OCI-LY7 (cell line): ENCODE results near the gene ARPC2. TPM values are rescaled to one million over a fixed set of nuclear protein-coding genes. Genes with fewer than 3 reads are reported as not detected.
A peak's percentile ranks its signal among the peaks of the same experiment; 100 is the strongest.

Source experiments
- BruUV-seq: library from RNA; stranded (reverse); fragments of 400-500 nt; replicated peaks from 2 replicates; lab custom pipeline; 2021; lab: Mats Ljungman, UMichigan
- CTCF ChIA-PET: fragments of 300-600 bp; sonication (Branson Sonifier 250); formaldehyde crosslinking; loops from one replicate; lab custom pipeline; 2022; ENCODE audit warnings: antibody characterized with exemption; ENCODE audit not compliant: unreplicated experiment; lab: Charles Lee
- POLR2A ChIA-PET: fragments of 300-600 bp; sonication (Branson Sonifier 250); formaldehyde crosslinking; loops from one replicate; lab custom pipeline; 2022; ENCODE audit warnings: antibody characterized with exemption; lab: Charles Lee
- DNase-seq: peaks from one replicate; pipeline ENCODE4 v3.0.0-alpha.2; 2015; ENCODE audit warnings: low spot score
- H2AFZ ChIP-seq: fragments of 200-600 bp; sonication (generic), shearing (Covaris generic); 2 replicates; pipeline ENCODE4 v1.6.1; 2014; ENCODE audit warnings: mild to moderate bottlenecking, antibody characterized with exemption, low read length, moderate library complexity
- H3K27ac ChIP-seq: fragments of 200-600 bp; sonication (generic); 2 replicates; pipeline ENCODE4 v1.5.1; 2014; ENCODE audit warnings: mixed run types, low read depth, mild to moderate bottlenecking, moderate library complexity, low read length, inconsistent platforms; ENCODE audit not compliant: poor library complexity, severe bottlenecking
- H3K36me3 ChIP-seq: fragments of 200-600 bp; sonication (generic); 2 replicates; pipeline ENCODE4 v1.6.1; 2014; ENCODE audit warnings: mild to moderate bottlenecking, antibody characterized with exemption, low read length, moderate library complexity, mixed read lengths; ENCODE audit not compliant: insufficient read depth
- H3K4me1 ChIP-seq: fragments of 200-600 bp; sonication (generic); 2 replicates; pipeline ENCODE4 v1.5.1; 2014; ENCODE audit warnings: mild to moderate bottlenecking, low read length; ENCODE audit not compliant: insufficient read depth, poor library complexity, severe bottlenecking
- H3K4me2 ChIP-seq: fragments of 200-600 bp; sonication (generic); 2 replicates; pipeline ENCODE4 v1.6.1; 2014; ENCODE audit warnings: mild to moderate bottlenecking, low read length
- H3K4me3 ChIP-seq: fragments of 200-600 bp; sonication (generic); 2 replicates; pipeline ENCODE4 v1.5.1; 2014; ENCODE audit warnings: mild to moderate bottlenecking, low read depth, low read length; ENCODE audit not compliant: poor library complexity, severe bottlenecking
- H3K79me2 ChIP-seq: fragments of 200-600 bp; sonication (generic); 2 replicates; pipeline ENCODE4 v1.6.1; 2016; ENCODE audit warnings: low read depth, mild to moderate bottlenecking, low read length, moderate library complexity, mixed read lengths; ENCODE audit not compliant: insufficient read depth
- H3K9me2 ChIP-seq: fragments of 200-600 bp; sonication (generic); 2 replicates; pipeline ENCODE4 v1.6.1; 2016; ENCODE audit warnings: mild to moderate bottlenecking, low read length, mixed read lengths; ENCODE audit not compliant: insufficient read depth
- H3K9me3 ChIP-seq: fragments of 200-600 bp; sonication (generic); 2 replicates; pipeline ENCODE4 v1.6.1; 2014; ENCODE audit warnings: mild to moderate bottlenecking, mixed run types, low read length, mixed read lengths
- H4K20me1 ChIP-seq: fragments of 200-600 bp; sonication (generic); 2 replicates; pipeline ENCODE4 v1.6.1; 2014; ENCODE audit warnings: mild to moderate bottlenecking, antibody characterized with exemption, low read length, moderate library complexity, mixed read lengths; ENCODE audit not compliant: insufficient read depth
- EZH2phosphoT487 ChIP-seq: fragments of 200-600 bp; sonication (generic); IDR thresholded peaks from 2 replicates; pipeline ENCODE4 v1.6.1; 2018; ENCODE audit warnings: low read depth, borderline replicate concordance, mild to moderate bottlenecking, mixed run types, antibody characterized with exemption, low read length, moderate library complexity, mixed read lengths
- intact Hi-C: fragments of 100-400 bp; cut with micrococcal nuclease; formaldehyde crosslinking; loops from one replicate; pipeline ENCODE4 v1.10.0; 2022; ENCODE audit not compliant: unreplicated experiment
- total RNA-seq, 2 experiments: library from RNA; depleted of rRNA in 1 of 2; stranded (reverse); fragments of >200 nt in 1 of 2; shearing (Covaris generic) in 1 of 2; gene quantifications; 2 replicates each; pipeline ENCODE4 v1.2.3, GENCODE V29; 2014 to 2022
- TF ChIP-seq, protein P1 (sequence below): fragments of 200-600 bp; sonication (generic); conservative IDR thresholded peaks from 2 replicates; pipeline ENCODE4 v1.5.1; 2014; ENCODE audit warnings: mild to moderate bottlenecking, antibody characterized with exemption, low read length, moderate library complexity, mixed read lengths

The ARPC2 gene
- total RNA-seq, 2 experiments from 2014 or later: 264 to 545 TPM

DNA sequence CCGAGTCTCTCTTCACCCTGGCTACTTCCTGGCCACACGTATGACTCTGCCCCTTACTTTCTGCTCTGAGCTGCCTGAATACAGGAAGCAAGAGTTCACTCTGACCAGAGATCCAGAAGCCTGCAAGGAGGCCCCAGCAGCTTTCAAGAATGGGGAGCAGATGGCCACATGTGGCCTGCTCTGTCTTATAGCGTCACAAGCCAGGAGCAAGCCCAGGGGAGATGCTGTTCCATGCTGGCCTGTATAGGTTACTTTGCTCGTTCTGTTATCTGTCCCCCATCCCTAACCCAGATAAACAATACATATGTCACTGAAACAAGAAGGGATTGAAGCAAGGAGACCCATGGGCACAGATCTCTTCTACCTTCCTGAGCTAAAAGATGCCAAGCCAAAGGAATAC, 57.6 kb downstream of the ARPC2 start:
- no peak overlapping the region for H3K27ac ChIP-seq
- DNase-seq: no peak
- H3K4me3 ChIP-seq: no peak overlapping the region
- H3K79me2 ChIP-seq: peaks cover 17% of the 10 kb centered on the region; the same call in 1 of the 2 replicates
- no peak overlapping the region for H2AFZ ChIP-seq
- H3K9me2 ChIP-seq: no peaks in the 10 kb centered on the region
- intact Hi-C loops: loop anchor here (5.0 kb wide), 3 partner anchors 107 to 373 kb away; partner anchors contain the start of gene CXCR1
- TF ChIP-seq, protein P1, sequence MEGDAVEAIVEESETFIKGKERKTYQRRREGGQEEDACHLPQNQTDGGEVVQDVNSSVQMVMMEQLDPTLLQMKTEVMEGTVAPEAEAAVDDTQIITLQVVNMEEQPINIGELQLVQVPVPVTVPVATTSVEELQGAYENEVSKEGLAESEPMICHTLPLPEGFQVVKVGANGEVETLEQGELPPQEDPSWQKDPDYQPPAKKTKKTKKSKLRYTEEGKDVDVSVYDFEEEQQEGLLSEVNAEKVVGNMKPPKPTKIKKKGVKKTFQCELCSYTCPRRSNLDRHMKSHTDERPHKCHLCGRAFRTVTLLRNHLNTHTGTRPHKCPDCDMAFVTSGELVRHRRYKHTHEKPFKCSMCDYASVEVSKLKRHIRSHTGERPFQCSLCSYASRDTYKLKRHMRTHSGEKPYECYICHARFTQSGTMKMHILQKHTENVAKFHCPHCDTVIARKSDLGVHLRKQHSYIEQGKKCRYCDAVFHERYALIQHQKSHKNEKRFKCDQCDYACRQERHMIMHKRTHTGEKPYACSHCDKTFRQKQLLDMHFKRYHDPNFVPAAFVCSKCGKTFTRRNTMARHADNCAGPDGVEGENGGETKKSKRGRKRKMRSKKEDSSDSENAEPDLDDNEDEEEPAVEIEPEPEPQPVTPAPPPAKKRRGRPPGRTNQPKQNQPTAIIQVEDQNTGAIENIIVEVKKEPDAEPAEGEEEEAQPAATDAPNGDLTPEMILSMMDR: no peak
- TF ChIP-seq EZH2phosphoT487: no peak
- ChIA-PET POLR2A (interaction anchor here (1.8 kb wide), 1 partner anchor 12 kb away, joined by 15 read pairs; no protein-coding TSS in a partner anchor), CTCF (interaction anchor here (0.6 to 2.2 kb wide), 3 partner anchors 10 to 16 kb away, joined by 3 to 11 read pairs (median 9); no protein-coding TSS in a partner anchor)
- peaks cover 66% of the 10 kb centered on the region for H3K36me3 ChIP-seq
- H3K9me3 ChIP-seq: no peaks in the 10 kb centered on the region
- H4K20me1 ChIP-seq: no peaks in the 10 kb centered on the region
- no peak overlapping the region for H3K4me2 ChIP-seq
- BruUV-seq: TSS peak; percentile 55
- peaks cover 23% of the 10 kb centered on the region for H3K4me1 ChIP-seq

DNA sequence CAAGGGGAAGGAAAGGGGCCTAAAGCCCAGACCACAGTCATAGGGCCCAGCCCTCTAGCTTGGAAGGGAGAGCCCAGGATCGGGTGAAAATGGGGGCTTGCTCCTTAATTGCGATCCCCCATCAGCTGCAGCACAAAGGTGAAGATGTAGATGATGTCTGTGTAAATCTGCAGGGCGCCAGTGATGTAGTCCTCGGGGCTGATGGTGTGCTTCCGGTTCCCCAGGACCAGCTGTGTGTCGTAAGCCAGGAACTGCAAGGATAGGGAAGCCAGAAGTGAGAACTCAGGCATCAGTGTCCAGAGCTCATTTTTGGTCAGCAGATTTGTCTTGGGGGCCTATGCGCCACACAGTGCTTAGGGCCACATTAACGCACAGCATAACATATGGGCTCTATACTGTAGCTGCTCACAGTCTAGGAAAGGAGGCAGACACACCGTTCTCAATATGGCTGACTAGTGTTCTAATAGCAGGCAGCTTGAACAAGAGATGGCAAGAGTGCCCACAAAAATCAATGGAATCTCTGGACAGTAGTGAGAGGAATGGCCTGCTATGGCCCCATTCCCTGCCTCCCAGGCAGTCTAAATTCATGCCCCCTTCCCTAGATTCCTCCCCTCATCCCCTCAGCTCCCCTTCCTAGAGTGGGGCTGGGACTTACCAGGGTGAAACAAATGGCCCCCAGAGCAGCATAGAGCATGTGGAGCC, 58.5 kb downstream of the ARPC2 start:
- H4K20me1 ChIP-seq: no peaks in the 10 kb centered on the region
- H3K4me1 ChIP-seq: peaks cover 23% of the 10 kb centered on the region
- H3K4me3 ChIP-seq: no peak overlapping the region
- no peak overlapping the region for H3K4me2 ChIP-seq
- TF ChIP-seq, protein P1: no peak
- TF ChIP-seq EZH2phosphoT487: no peak
- ChIA-PET CTCF (interaction anchor here (0.6 to 2.2 kb wide), 2 partner anchors 9 to 15 kb away, joined by 3 to 11 read pairs; no protein-coding TSS in a partner anchor), POLR2A (interaction anchor here (1.8 to 1.9 kb wide), 2 partner anchors 11 to 15 kb away, joined by 6 to 15 read pairs; no protein-coding TSS in a partner anchor)
- no peak overlapping the region for H2AFZ ChIP-seq
- H3K9me3 ChIP-seq: no peaks in the 10 kb centered on the region
- H3K79me2 ChIP-seq: peaks cover 17% of the 10 kb centered on the region; the same call in 1 of the 2 replicates
- no peak overlapping the region for H3K27ac ChIP-seq
- peaks cover 75% of the 10 kb centered on the region for H3K36me3 ChIP-seq
- intact Hi-C loops: no loop called here
- no TSS peak for BruUV-seq
- no peak for DNase-seq
- H3K9me2 ChIP-seq: no peaks in the 10 kb centered on the region
